NT2/D1 (cell line): ENCODE data around the gene CA12.

Experiments
- SUZ12 ChIP-seq: IDR thresholded peaks from 2 replicates; pipeline ENCODE4 v1.6.1; 2011; ENCODE audit not compliant: insufficient read length, insufficient read depth; ENCODE audit errors: extremely low read depth
- YY1 ChIP-seq: IDR thresholded peaks from 2 replicates; pipeline ENCODE4 v1.6.1; 2011; ENCODE audit not compliant: insufficient read length, insufficient read depth
- ZNF274 ChIP-seq: IDR thresholded peaks from 2 replicates; pipeline ENCODE4 v1.6.1; 2011; ENCODE audit warnings: mild to moderate bottlenecking, low read depth, low read length

GRCh38 chr15:63337046-63337445 is 44.6 kb downstream of the CA12 start:
- TF ChIP-seq ZNF274 (no peak), YY1 (no peak), SUZ12 (no peak)
